H9 (cell line): ENCODE results near the gene TCP10L. TPM values are rescaled to one million over a fixed set of nuclear protein-coding genes. Genes with fewer than 3 reads are reported as not detected.

Source experiments
- DNase-seq: peaks from one replicate; pipeline ENCODE4 v3.0.0-alpha.2; 2017
- H2AFZ ChIP-seq: one replicate; pipeline ENCODE4 v1.6.1; 2013; ENCODE audit warnings: mild to moderate bottlenecking, low read length, control low read depth, moderate library complexity
- H2AK5ac ChIP-seq: 2 replicates; pipeline ENCODE4 v1.6.1; 2013; ENCODE audit warnings: low read length, control low read depth, mixed read lengths; ENCODE audit not compliant: insufficient read length
- H2BK120ac ChIP-seq: one replicate; pipeline ENCODE4 v1.6.1; 2013; ENCODE audit warnings: low read depth, mild to moderate bottlenecking, low read length, control low read depth, inconsistent platforms; ENCODE audit not compliant: poor library complexity, severe bottlenecking
- H2BK12ac ChIP-seq: 2 replicates; pipeline ENCODE4 v1.6.1; 2013; ENCODE audit warnings: low read length, control low read depth, mixed read lengths, low read depth; ENCODE audit not compliant: insufficient read length
- H2BK15ac ChIP-seq: 2 replicates; pipeline ENCODE4 v1.6.1; 2013; ENCODE audit warnings: low read depth, low read length, control low read depth
- H2BK20ac ChIP-seq: one replicate; pipeline ENCODE4 v1.6.1; 2013; ENCODE audit warnings: low read depth, mild to moderate bottlenecking, low read length, control low read depth, inconsistent platforms; ENCODE audit not compliant: poor library complexity, severe bottlenecking
- H2BK5ac ChIP-seq: 2 replicates; pipeline ENCODE4 v1.6.1; 2013; ENCODE audit warnings: low read length, control low read depth, mixed read lengths; ENCODE audit not compliant: insufficient read length
- H3K14ac ChIP-seq: 2 replicates; pipeline ENCODE4 v1.6.1; 2013; ENCODE audit warnings: low read length, control low read depth; ENCODE audit not compliant: insufficient read depth
- H3K18ac ChIP-seq: 2 replicates; pipeline ENCODE4 v1.6.1; 2013; ENCODE audit warnings: low read depth, mild to moderate bottlenecking, mixed read lengths, low read length, control low read depth; ENCODE audit not compliant: insufficient read length
- H3K23ac ChIP-seq: 2 replicates; pipeline ENCODE4 v1.6.1; 2013; ENCODE audit warnings: low read length, control low read depth, mixed read lengths, low read depth; ENCODE audit not compliant: insufficient read length
- H3K23me2 ChIP-seq: 2 replicates; pipeline ENCODE4 v1.6.1; 2013; ENCODE audit warnings: low read depth, mild to moderate bottlenecking, mixed read lengths, low read length, control low read depth; ENCODE audit not compliant: insufficient read length, poor library complexity, severe bottlenecking
- H3K27ac ChIP-seq: 2 replicates; pipeline ENCODE4 v1.5.1; 2013; ENCODE audit warnings: low read length, control low read depth, mixed read lengths, low read depth; ENCODE audit not compliant: insufficient read length
- H3K27me3 ChIP-seq: 2 replicates; pipeline ENCODE4 v1.6.1; 2013; ENCODE audit warnings: low read length, control low read depth, inconsistent platforms; ENCODE audit not compliant: insufficient read depth
- H3K4ac ChIP-seq: 2 replicates; pipeline ENCODE4 v1.6.1; 2013; ENCODE audit warnings: low read depth, mild to moderate bottlenecking, control low read depth, inconsistent platforms, low read length, moderate library complexity
- H3K4me1 ChIP-seq: 2 replicates; pipeline ENCODE4 v1.6.1; 2013; ENCODE audit warnings: low read length, control low read depth, inconsistent platforms; ENCODE audit not compliant: insufficient read depth
- H3K4me2 ChIP-seq: 2 replicates; pipeline ENCODE4 v1.6.1; 2013; ENCODE audit warnings: low read length, control low read depth, mixed read lengths; ENCODE audit not compliant: insufficient read length, insufficient read depth
- H3K56ac ChIP-seq: 2 replicates; pipeline ENCODE4 v1.6.1; 2013; ENCODE audit warnings: low read depth, mild to moderate bottlenecking, mixed read lengths, low read length, control low read depth; ENCODE audit not compliant: insufficient read length
- H3K79me1 ChIP-seq: 2 replicates; pipeline ENCODE4 v1.6.1; 2013; ENCODE audit warnings: low read depth, mild to moderate bottlenecking, moderate library complexity, low read length, control low read depth, inconsistent platforms; ENCODE audit not compliant: insufficient read depth, poor library complexity, severe bottlenecking
- H3K79me2 ChIP-seq: 2 replicates; pipeline ENCODE4 v1.6.1; 2013; ENCODE audit warnings: low read length, control low read depth, inconsistent platforms; ENCODE audit not compliant: insufficient read depth
- H3K9ac ChIP-seq: 2 replicates; pipeline ENCODE4 v1.6.1; 2013; ENCODE audit warnings: low read length, control low read depth, mixed read lengths; ENCODE audit not compliant: insufficient read length; ENCODE audit errors: extremely low read depth
- H3K9me3 ChIP-seq: one replicate; pipeline ENCODE4 v1.6.1; 2013; ENCODE audit warnings: low read depth, low read length, inconsistent platforms; ENCODE audit not compliant: control insufficient read depth
- H3T11ph ChIP-seq: one replicate; pipeline ENCODE4 v1.6.1; 2013; ENCODE audit warnings: mild to moderate bottlenecking, low read length, control low read depth, inconsistent platforms
- H4K20me1 ChIP-seq: one replicate; pipeline ENCODE4 v1.6.1; 2013; ENCODE audit not compliant: control insufficient read depth, insufficient read length, insufficient read depth
- H4K5ac ChIP-seq: 2 replicates; pipeline ENCODE4 v1.6.1; 2013; ENCODE audit warnings: low read depth, mild to moderate bottlenecking, mixed read lengths, low read length, control low read depth; ENCODE audit not compliant: insufficient read length
- H4K8ac ChIP-seq: replicated peaks from 2 replicates; pipeline ENCODE4 v1.6.1; 2013; ENCODE audit warnings: low read length, control low read depth, mixed read lengths, low read depth; ENCODE audit not compliant: insufficient read length
- H4K91ac ChIP-seq: 2 replicates; pipeline ENCODE4 v1.6.1; 2013; ENCODE audit warnings: low read depth, mild to moderate bottlenecking, moderate library complexity, mixed read lengths, low read length, control low read depth; ENCODE audit not compliant: insufficient read length
- H3K27ac Mint-ChIP-seq, 3 experiments: 2 replicates in 2 of 3; 3 replicates in 1 of 3; pipeline ENCODE4 v1.8.0; 2020 to 2021; ENCODE audit warnings: mixed read lengths in 3 of 3, mild to moderate bottlenecking in 1 of 3, moderate library complexity in 1 of 3
- H3K27me3 Mint-ChIP-seq: 2 replicates; pipeline ENCODE4 v1.8.0; 2021; ENCODE audit warnings: low read depth, mild to moderate bottlenecking, moderate library complexity, mixed read lengths
- H3K36me3 Mint-ChIP-seq, 3 experiments: 2 replicates in 2 of 3; 3 replicates in 1 of 3; pipeline ENCODE4 v1.8.0; 2020 to 2021; ENCODE audit warnings: low read depth in 3 of 3, mixed read lengths in 3 of 3; ENCODE audit not compliant: insufficient read depth in 1 of 3
- H3K4me1 Mint-ChIP-seq, 2 experiments: 2 replicates each; pipeline ENCODE4 v1.8.0; 2020; ENCODE audit warnings: mixed read lengths in 2 of 2
- H3K4me3 Mint-ChIP-seq, 2 experiments: 2 replicates in 1 of 2; 3 replicates in 1 of 2; pipeline ENCODE4 v1.8.0; 2020 to 2021; ENCODE audit warnings: mild to moderate bottlenecking in 2 of 2, mixed read lengths in 2 of 2, moderate library complexity in 1 of 2
- H3K9me3 Mint-ChIP-seq, 2 experiments: 2 replicates in 1 of 2; 3 replicates in 1 of 2; pipeline ENCODE4 v1.8.0; 2020; ENCODE audit warnings: mild to moderate bottlenecking in 2 of 2, mixed read lengths in 2 of 2, moderate library complexity in 1 of 2
- WGBS: extraction: QIAGEN DNeasy Blood & Tissue Kit; methylation state at CpG from one replicate; pipeline ENCODE4 v1.1.7; 2013; ENCODE audit warnings: missing lambda C conversion rate, low lambda C conversion rate, mixed read lengths; ENCODE audit not compliant: insufficient read length; ENCODE audit errors: extremely low coverage; 5-methylcytosine and 5-hydroxymethylcytosine counted together
- total RNA-seq: library from RNA; stranded (reverse); gene quantifications from 2 replicates; pipeline ENCODE4 v1.2.1, GENCODE V29; 2021
- TF ChIP-seq, protein P1 (sequence below): fragments of 200-600 bp; sonication (generic); conservative IDR thresholded peaks from 3 replicates; pipeline ENCODE4 v1.8.0; 2021; ENCODE audit warnings: antibody characterized with exemption, mild to moderate bottlenecking

TCP10L gene
- total RNA-seq, 1 experiment from 2014 or later, result 5.1 TPM

DNA sequence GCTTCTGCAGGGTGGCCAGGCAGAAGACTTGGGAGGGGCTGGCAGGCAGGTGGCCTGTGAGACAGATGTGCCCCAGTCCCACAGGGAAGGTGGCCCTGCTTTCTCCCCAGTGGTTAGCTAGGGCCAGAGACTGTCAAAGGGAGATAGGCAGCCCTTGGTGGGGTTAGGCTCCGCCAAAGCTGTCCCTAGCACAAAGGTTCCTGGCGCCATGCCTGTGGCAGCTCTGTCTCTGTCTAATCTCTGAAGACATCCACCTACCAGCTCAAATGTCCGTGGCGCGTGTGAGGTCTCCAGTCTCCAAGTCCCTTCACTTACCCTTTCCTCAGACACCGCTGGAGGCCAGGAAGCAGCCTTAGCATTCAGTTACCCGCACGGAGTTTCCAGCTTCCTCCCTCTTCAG, 17.7 kb downstream of the TCP10L start:
- no peak overlapping the region for H3K4me3 Mint-ChIP-seq
- H3K4me1 Mint-ChIP-seq, result peaks cover 24 to 40% of the 10 kb centered on the region in 2 experiments
- Histone ChIP-seq H2BK120ac (no peak overlapping the region), H3K9me3 (no peaks in the 10 kb centered on the region), H3K18ac (no peak overlapping the region), H4K5ac (no peak overlapping the region), H3T11ph (no peak overlapping the region), H3K79me2 (no peaks in the 10 kb centered on the region), H2BK20ac (no peak overlapping the region), H2BK15ac (no peak overlapping the region), H3K79me1 (no peaks in the 10 kb centered on the region), H4K8ac (no peak overlapping the region), H2AK5ac (no peak overlapping the region), H3K4me1 (no peaks in the 10 kb centered on the region; the same call in 1 of the 2 replicates), H4K20me1 (no peaks in the 10 kb centered on the region), H2BK5ac (no peak overlapping the region), H3K23ac (no peak overlapping the region), H3K56ac (no peak overlapping the region), H3K27ac (no peak overlapping the region), H3K9ac (no peak overlapping the region), H3K27me3 (no peaks in the 10 kb centered on the region), H2BK12ac (no peak overlapping the region), H3K14ac (no peak overlapping the region), H3K4ac (no peak overlapping the region), H2AFZ (no peak overlapping the region), H4K91ac (no peak overlapping the region), H3K4me2 (no peak overlapping the region), H3K23me2 (peaks cover 3% of the 10 kb centered on the region)
- no peak overlapping the region for H3K27ac Mint-ChIP-seq
- H3K36me3 Mint-ChIP-seq, result peaks cover 24 to 38% (median 32%) of the 10 kb centered on the region in 3 experiments
- H3K27me3 Mint-ChIP-seq, result peaks cover 8% of the 10 kb centered on the region
- TF ChIP-seq, protein P1, sequence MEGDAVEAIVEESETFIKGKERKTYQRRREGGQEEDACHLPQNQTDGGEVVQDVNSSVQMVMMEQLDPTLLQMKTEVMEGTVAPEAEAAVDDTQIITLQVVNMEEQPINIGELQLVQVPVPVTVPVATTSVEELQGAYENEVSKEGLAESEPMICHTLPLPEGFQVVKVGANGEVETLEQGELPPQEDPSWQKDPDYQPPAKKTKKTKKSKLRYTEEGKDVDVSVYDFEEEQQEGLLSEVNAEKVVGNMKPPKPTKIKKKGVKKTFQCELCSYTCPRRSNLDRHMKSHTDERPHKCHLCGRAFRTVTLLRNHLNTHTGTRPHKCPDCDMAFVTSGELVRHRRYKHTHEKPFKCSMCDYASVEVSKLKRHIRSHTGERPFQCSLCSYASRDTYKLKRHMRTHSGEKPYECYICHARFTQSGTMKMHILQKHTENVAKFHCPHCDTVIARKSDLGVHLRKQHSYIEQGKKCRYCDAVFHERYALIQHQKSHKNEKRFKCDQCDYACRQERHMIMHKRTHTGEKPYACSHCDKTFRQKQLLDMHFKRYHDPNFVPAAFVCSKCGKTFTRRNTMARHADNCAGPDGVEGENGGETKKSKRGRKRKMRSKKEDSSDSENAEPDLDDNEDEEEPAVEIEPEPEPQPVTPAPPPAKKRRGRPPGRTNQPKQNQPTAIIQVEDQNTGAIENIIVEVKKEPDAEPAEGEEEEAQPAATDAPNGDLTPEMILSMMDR, result no peak
- DNase-seq, result no peak
- peaks cover 26 to 28% of the 10 kb centered on the region in 2 experiments for H3K9me3 Mint-ChIP-seq
- WGBS, result no CpG with 5 or more reads among the region's 8 CpGs
